HG03558 (cell line): ENCODE results near the gene PLD3.

Source experiments
- ATAC-seq: cut with Tn5 transposase; IDR thresholded peaks from one replicate; pipeline ENCODE4 v1.9.1; 2021; ENCODE audit warnings: moderate number of reproducible peaks; ENCODE audit not compliant: unreplicated experiment; ENCODE audit errors: extremely low read depth

The PLD3 gene

DNA sequence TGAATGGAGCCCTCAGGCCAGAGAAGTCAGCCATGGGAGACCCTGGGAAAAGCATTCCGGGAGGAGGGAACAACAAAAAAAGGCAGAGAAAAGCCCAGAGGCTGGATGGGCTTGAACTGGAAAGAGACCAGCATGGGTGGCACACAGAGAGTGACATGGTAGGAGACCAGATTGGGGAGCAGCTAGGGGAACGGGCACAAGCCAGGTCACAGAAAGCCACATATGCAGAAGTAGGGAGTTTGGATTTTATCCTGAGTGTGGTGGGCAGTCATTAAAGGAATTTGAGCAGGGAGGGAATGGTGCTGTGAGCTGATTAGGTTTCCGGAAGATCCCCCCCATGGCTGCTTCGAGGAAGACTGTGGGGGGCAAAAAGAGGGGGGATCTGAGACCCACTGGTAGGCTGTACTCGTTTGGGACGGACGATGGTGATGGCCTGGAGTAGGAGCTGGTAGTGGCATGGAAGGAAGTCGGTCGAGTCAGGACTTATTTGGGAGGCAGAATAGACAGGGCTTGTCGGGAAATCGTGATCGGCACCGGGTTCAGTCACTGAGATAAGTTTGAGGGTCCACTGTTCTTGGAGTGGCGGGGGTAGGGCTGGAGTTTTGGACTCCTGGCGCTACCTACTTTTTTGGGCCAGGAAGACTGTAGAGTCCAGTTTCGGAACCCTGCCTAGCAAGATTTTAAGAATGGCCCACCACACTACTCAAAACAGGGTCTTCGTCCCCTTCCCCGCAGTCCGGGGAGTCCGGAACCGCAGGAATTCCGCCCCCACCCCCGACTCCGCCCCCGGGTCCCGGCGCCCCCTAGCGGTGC lies 76.3 kb downstream of the PLD3 start:
- no peak for ATAC-seq

DNA sequence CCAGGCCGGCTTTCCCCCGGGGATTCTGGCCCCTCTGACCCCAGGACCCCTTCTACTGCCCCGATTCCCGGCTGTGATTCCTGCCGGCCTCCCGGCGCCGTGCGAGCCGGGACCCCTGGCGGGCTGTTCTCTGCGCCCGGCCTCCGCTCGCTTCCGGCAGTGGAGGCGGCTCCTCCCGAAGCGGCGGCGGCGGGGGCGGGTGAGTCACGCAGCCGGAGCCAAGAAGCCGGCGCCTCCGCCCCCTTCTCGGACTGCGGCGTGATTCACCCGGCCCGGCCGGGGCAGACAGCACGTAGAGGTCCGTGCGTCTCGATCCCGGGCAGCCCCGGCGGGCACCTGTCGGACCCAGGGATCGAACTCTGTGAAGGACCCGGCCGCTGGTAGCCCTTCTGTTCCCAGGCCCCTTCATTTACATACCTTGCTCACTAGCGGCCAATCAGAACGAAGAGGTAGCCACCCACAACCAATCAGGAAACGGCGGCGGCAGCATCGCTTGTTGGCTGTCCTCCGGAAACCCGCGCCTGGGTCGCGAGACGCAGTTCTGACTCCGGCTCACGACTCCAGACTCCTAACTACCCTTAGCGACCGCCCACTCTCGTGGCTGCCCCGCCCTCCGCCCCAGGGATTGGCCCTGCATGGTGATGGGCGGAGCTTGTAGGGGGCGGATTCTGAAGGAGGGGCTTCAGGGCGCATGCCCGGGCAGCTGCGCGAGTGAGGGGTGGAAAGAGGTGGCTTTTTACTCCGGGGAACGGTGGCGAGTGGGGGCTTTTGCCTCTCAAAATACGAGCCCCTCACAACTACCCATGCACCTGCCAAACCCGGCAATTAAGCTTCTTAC lies 77.2 kb downstream of the PLD3 start, which contains the start of gene SERTAD1:
SERTAD1 (minus strand) TSS at position 543 of the 838 bp plus-strand sequence. CDS start 2,446 bp downstream, outside the sequence.
- peak; percentile 67 for ATAC-seq
